ENCODE measurements around the gene CD34.

The CD34 gene

DNA sequence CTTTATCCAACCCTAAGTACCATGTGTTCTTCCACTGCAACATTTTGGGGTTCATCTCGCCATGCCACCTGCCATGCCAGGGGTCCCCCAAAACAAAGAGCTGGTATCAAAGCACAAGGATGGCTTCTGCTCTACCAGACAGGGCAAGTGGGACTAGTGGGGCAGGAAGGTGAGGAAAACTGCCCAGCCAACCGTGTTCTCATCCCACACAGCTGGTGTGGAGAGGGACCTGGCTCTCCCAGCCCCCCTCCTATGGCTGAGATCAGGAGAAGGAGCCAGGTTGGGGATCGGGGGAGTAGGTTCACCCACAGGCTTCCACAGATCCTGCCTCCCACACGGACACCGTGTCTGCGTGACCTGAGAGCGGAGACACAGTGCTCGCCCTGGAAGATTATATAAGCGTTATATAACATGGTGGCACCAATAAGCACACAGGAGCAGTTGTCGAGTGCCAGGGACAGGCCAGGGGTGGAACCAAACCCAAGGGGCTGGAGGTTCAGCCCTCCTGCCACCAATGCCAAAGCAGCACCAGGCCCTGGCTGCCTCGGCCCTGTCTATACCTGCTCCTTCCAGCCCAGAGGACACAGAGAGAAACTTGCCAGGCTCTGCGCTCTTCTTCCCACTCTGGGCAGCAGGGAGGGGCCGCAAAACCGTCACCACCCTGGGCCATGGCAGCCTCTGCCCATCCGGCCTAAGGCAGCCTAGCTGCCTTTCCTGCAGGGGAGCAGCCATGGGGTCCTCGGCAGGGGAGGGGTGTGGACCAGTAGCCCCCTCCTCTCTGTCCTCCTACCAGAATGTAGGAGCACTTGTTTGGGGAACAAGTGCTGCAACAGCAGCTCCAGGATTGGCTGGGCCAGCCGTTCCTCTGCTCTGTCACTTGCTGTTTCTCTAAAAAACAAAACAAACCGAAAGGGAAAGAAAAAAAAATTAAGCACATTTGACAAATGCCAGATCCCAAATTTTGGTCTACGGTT lies 43.5 kb downstream of the CD34 start:
- no peak for TF ChIP-seq EZH2 (IDR thresholded peaks at IDR 0.05; ENCODE audit: borderline replicate concordance, low read length)
- TF ChIP-seq, protein P1, sequence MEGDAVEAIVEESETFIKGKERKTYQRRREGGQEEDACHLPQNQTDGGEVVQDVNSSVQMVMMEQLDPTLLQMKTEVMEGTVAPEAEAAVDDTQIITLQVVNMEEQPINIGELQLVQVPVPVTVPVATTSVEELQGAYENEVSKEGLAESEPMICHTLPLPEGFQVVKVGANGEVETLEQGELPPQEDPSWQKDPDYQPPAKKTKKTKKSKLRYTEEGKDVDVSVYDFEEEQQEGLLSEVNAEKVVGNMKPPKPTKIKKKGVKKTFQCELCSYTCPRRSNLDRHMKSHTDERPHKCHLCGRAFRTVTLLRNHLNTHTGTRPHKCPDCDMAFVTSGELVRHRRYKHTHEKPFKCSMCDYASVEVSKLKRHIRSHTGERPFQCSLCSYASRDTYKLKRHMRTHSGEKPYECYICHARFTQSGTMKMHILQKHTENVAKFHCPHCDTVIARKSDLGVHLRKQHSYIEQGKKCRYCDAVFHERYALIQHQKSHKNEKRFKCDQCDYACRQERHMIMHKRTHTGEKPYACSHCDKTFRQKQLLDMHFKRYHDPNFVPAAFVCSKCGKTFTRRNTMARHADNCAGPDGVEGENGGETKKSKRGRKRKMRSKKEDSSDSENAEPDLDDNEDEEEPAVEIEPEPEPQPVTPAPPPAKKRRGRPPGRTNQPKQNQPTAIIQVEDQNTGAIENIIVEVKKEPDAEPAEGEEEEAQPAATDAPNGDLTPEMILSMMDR (IDR thresholded peaks at IDR 0.05; ENCODE audit: low read length) = no peak
- Histone ChIP-seq H3K4me1 (ENCODE audit: insufficient read depth, low read length, severe bottlenecking) (peaks cover 92% of the 10 kb centered on the region), H4K20me1 (ENCODE audit: insufficient read depth, low read length) (no peaks in the 10 kb centered on the region), H3K27ac (ENCODE audit: low read depth, low read length, poor library complexity, severe bottlenecking) (peak overlapping the region; percentile 72), H3K27me3 (ENCODE audit: insufficient read depth, low read length) (no peaks in the 10 kb centered on the region), H3K9ac (ENCODE audit: low read length) (peak overlapping the region; percentile 92), H3K4me3 (ENCODE audit: low read depth, low read length, poor library complexity, severe bottlenecking) (peak overlapping the region; percentile 86), H3K4me2 (ENCODE audit: low read length) (peak overlapping the region; percentile 94), H3K9me2 (ENCODE audit: low read depth, low read length) (no peaks in the 10 kb centered on the region), H3F3A (ENCODE audit: insufficient read depth, low read length) (0 out of 2 replicates have a peak, but pooled peaks cover 3% of the 10 kb centered on the region), H3K79me2 (ENCODE audit: insufficient read depth, low read length) (no peaks in the 10 kb centered on the region), H3K9me3 (ENCODE audit: low read length) (no peaks in the 10 kb centered on the region), H3K36me3 (ENCODE audit: insufficient read depth, low read length) (peaks cover 21% of the 10 kb centered on the region; the same call in 1 of the 2 replicates), H2AFZ (ENCODE audit: low read length) (no peak overlapping the region)

DNA sequence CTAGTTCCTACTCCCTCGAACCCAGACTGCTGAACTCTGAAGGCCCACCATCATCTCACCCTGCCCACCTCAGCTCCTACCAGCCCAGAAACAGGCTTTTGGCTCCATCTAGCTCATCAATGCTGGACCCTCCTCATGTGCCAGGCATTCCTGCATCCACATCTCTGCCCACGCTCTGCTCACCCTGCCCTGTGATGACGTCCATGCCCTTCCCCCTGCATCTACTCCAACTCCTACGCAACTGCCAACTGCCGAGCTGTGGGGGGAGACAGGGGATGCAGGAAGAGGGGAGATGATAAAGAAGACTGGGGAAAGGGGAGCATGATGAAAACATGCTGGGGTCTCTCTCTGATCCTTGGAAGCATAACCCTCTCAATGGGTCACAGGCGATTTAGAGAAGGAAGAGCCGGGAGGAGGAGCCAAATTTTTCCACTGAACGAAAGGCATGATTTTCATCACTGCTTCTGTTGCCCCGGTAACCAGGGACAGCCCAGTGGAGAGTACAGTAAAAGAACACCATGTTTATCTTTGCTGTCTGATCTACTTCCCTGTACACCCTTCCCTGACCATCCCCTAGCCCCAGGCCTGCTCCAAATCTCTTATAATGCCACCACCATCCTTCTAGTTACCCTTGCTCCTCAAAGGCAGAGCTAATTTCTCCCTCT lies 44.3 kb downstream of the CD34 start:
- Histone ChIP-seq H3F3A (ENCODE audit: insufficient read depth, low read length) (0 out of 2 replicates have a peak, but pooled peaks cover 2% of the 10 kb centered on the region), H3K4me3 (ENCODE audit: low read depth, low read length, poor library complexity, severe bottlenecking) (peak overlapping the region; percentile 86), H2AFZ (ENCODE audit: low read length) (no peak overlapping the region), H3K36me3 (ENCODE audit: insufficient read depth, low read length) (peaks cover 21% of the 10 kb centered on the region; the same call in 1 of the 2 replicates), H4K20me1 (ENCODE audit: insufficient read depth, low read length) (no peaks in the 10 kb centered on the region), H3K27me3 (ENCODE audit: insufficient read depth, low read length) (no peaks in the 10 kb centered on the region), H3K4me2 (ENCODE audit: low read length) (peak overlapping the region; percentile 94; the same call in 1 of the 2 replicates), H3K27ac (ENCODE audit: low read depth, low read length, poor library complexity, severe bottlenecking) (peak overlapping the region; percentile 72), H3K9me3 (ENCODE audit: low read length) (no peaks in the 10 kb centered on the region), H3K9me2 (ENCODE audit: low read depth, low read length) (no peaks in the 10 kb centered on the region), H3K79me2 (ENCODE audit: insufficient read depth, low read length) (no peaks in the 10 kb centered on the region), H3K4me1 (ENCODE audit: insufficient read depth, low read length, severe bottlenecking) (peaks cover 92% of the 10 kb centered on the region), H3K9ac (ENCODE audit: low read length) (no peak overlapping the region; the same call in 1 of the 2 replicates)
- no peak for TF ChIP-seq EZH2 (IDR thresholded peaks at IDR 0.05; ENCODE audit: borderline replicate concordance, low read length)
- TF ChIP-seq, protein P1 (IDR thresholded peaks at IDR 0.05; ENCODE audit: low read length) = no peak

DNA sequence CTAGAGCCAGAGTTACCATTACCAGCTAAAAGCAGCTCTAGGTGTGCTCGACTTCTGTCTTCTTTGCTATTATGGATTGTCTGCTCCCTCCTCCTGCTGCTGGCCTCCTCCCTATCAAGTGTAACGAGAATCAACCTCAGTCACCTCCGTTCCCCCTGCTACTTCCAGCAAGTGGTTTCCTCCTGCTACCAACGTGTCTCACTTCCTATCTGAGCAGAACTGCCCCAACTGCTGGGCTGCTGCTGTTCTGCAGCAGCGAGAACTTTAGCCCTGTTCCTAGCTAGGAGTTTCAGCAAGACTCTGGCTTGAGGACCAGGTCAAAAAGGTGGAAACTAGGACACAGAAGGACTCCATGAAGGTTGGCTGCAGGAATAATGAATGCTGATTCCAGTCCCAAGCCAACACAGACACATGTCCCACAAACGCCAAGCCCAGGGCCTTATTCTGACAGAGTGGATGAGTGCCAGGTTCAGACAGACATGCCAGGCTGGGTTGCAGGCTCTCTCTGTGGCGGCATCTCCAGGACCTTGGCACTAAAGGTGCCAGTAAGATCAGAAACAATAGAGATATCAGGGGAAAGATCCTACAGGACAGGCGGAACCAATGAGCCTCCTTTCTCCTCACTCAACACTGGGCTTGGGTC lies 46.9 kb downstream of the CD34 start:
- no peaks in the 10 kb centered on the region for H3K9me2 ChIP-seq (ENCODE audit: low read depth, low read length)
- peak overlapping the region; percentile 72 for H3K27ac ChIP-seq (ENCODE audit: low read depth, low read length, poor library complexity, severe bottlenecking)
- H3K4me1 ChIP-seq (ENCODE audit: insufficient read depth, low read length, severe bottlenecking) = peaks cover 74% of the 10 kb centered on the region
- no peaks in the 10 kb centered on the region for H3F3A ChIP-seq (ENCODE audit: insufficient read depth, low read length)
- H2AFZ ChIP-seq (ENCODE audit: low read length) = no peak overlapping the region
- H3K4me3 ChIP-seq (ENCODE audit: low read depth, low read length, poor library complexity, severe bottlenecking) = no peak overlapping the region
- 0 out of 2 replicates have a peak, but pooled peaks cover 8% of the 10 kb centered on the region for H3K79me2 ChIP-seq (ENCODE audit: insufficient read depth, low read length)
- peaks cover 33% of the 10 kb centered on the region; the same call in 1 of the 2 replicates for H3K36me3 ChIP-seq (ENCODE audit: insufficient read depth, low read length)
- no peaks in the 10 kb centered on the region for H3K27me3 ChIP-seq (ENCODE audit: insufficient read depth, low read length)
- H3K9ac ChIP-seq (ENCODE audit: low read length) = peak overlapping the region; percentile 10; the same call in 1 of the 2 replicates
- no peaks in the 10 kb centered on the region for H3K9me3 ChIP-seq (ENCODE audit: low read length)
- no peaks in the 10 kb centered on the region for H4K20me1 ChIP-seq (ENCODE audit: insufficient read depth, low read length)
- TF ChIP-seq, protein P1 (IDR thresholded peaks at IDR 0.05; ENCODE audit: low read length) = peak; percentile 32; the same call in 1 of the 2 replicates
- no peak for TF ChIP-seq EZH2 (IDR thresholded peaks at IDR 0.05; ENCODE audit: borderline replicate concordance, low read length)
- H3K4me2 ChIP-seq (ENCODE audit: low read length) = peak overlapping the region; percentile 31
